Umbilical cord (tissue), 2 donors: ENCODE measurements around the gene DNA2. TPM values are rescaled to one million over a fixed set of nuclear protein-coding genes. Genes with fewer than 3 reads are reported as not detected.
"Not testable (repeated sequence)": the region's sequence is repeated elsewhere in the genome, so short reads cannot be mapped to it uniquely, and the experiment has no call there.

Experiments used
- DNase-seq: peaks from one replicate; pipeline ENCODE4 v3.0.0-alpha.2; 2015; ENCODE audit warnings: low spot score
- total RNA-seq: library from RNA; depleted of rRNA; stranded (reverse); fragments of >200 nt; gene quantifications from one replicate; pipeline ENCODE4 v1.2.3, GENCODE V29; 2014; ENCODE audit warnings: low replicate concordance; ENCODE audit not compliant: insufficient read depth

Gene DNA2, protein sequence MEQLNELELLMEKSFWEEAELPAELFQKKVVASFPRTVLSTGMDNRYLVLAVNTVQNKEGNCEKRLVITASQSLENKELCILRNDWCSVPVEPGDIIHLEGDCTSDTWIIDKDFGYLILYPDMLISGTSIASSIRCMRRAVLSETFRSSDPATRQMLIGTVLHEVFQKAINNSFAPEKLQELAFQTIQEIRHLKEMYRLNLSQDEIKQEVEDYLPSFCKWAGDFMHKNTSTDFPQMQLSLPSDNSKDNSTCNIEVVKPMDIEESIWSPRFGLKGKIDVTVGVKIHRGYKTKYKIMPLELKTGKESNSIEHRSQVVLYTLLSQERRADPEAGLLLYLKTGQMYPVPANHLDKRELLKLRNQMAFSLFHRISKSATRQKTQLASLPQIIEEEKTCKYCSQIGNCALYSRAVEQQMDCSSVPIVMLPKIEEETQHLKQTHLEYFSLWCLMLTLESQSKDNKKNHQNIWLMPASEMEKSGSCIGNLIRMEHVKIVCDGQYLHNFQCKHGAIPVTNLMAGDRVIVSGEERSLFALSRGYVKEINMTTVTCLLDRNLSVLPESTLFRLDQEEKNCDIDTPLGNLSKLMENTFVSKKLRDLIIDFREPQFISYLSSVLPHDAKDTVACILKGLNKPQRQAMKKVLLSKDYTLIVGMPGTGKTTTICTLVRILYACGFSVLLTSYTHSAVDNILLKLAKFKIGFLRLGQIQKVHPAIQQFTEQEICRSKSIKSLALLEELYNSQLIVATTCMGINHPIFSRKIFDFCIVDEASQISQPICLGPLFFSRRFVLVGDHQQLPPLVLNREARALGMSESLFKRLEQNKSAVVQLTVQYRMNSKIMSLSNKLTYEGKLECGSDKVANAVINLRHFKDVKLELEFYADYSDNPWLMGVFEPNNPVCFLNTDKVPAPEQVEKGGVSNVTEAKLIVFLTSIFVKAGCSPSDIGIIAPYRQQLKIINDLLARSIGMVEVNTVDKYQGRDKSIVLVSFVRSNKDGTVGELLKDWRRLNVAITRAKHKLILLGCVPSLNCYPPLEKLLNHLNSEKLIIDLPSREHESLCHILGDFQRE
- total RNA-seq = 9.4 TPM

DNA sequence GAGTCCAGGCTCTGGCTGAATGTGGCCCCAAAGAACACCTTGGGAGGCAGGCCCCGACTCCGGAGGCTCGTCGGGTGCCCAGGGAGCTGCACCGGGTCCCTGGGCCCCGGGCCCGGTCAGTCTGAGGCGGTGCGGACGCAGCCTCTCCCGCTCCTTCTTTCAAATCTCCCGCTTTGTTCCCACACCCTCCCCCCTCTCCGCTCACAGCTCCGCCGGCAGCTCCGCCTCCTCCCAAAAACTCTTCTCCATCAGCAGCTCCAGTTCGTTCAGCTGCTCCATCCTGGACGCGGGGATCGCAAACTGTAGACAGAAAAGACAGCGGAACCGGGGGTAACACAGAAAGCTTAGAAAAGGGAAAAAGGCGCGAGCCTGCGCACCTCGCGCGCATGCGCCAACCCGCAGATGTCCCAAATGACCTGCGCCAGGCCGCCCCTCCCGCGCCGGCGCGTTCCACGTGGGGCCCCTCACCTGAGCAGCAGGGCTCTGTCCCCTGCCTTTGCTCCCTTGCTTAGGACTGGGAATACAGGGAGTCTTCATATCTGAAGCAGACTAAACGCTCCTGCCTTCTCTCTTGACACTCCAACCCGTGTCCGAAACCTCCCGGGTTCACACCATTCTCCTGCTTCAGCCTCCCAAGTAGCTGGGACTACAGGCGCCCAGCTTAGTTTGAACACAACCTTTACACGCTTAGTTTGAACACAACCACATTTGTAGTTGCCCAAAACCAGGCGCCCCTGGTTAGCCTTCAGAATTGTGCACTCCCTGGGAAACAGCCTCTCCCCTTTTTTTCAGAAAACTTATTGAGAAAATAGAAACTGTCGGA, at the start of gene DNA2:
Gene DNA2 (minus strand): TSS at position 388 of the 823 bp plus-strand sequence. CDS start 109 bp downstream, at position 279.
- peak; percentile 82 for DNase-seq

DNA sequence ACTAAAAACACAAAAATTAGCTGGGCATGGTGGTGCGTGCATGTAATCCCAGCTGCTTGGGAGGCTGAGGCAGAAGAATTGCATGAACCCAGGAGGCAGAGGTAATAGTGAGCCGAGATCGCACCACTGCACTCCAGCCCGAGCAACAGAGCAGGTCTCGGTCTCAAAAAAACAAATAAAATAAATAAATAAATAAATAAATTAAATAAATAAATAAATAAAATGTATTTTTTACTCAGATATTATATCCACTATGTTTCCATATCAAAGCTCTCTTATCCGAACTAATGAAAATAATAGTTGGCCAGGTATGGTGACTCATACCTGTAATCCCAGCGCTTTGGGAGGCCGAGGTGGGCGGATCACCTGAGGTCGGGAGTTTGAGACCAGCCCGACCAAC, 46.8 kb upstream of the DNA2 start:
- DNase-seq = not testable (repeated sequence)

DNA sequence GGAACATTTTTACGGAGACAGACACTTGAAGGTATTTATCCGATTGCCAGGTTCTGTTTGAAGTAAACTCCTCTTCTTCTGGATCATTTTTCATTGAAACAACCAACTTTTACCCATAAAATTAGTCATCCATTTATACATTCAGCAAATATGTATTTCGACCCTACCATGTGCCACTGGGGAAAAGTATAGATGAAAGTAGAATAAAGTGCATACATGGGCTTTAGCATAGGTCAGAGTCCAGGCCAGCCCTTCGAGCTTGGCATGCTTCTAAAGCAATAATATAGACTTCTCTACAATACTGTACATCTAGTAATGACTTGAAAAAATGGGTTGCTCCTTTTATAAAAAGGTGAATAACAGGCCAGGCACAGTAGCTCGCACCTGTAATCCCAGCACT, 45.4 kb upstream of the DNA2 start:
- DNase-seq = no peak

DNA sequence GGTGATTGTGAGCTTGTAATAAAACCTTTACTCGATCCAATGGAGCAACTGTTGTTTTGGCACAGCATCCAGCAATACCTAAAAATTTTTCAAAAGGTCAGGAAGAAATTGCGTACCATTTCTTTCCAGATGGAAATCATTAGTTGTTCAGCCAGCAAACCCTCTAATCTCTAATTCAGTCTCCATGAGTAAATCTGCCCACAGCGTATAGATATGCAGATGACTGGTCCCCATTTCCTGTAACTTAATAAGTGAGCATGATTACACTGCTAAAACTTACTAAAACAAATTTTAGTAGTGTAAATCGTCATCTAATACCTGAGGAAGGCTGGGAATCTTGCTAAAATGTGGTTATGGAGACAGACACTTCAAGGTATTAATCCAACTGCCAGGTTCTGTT, 45.0 kb upstream of the DNA2 start:
- DNase-seq = no peak

DNA sequence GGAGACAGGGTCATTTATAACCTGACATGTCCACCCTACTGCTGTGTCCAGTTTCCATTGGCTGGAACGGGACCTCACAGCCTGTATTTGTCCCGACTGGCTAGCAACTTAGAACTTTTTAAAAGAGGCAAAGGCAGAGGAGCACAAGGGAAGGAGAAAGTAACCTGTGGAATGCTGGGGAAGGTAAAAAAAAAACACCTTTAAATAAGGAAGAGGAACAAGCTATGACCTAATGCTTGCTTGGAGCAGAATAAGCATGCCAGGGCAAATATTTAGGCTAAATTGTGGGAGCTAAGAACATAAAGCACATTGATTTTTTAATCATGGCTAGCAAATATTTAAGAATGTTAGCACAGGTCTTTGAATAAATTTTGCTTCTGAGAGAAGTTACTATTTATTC, 44.4 kb upstream of the DNA2 start:
- DNase-seq = not testable (repeated sequence)

DNA sequence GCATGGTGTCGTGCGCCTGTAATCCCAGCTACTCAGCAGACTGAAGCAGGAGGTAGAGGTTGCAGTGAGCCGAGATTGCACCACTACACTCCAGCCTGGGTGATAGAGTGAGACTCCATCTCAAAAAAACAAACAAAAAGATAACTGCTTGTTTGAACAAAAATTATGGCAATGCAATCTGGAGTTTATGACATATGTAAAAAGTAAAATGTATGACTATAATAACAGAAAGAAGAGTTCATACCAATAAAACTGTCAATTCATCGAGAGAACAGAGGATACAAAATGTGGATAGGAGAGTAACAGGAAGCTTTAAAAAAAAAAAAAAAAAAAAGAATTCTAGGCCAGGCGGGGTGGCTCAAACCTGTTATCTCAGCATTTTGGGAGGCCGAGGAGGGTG, 36.3 kb upstream of the DNA2 start:
- DNase-seq = no peak

DNA sequence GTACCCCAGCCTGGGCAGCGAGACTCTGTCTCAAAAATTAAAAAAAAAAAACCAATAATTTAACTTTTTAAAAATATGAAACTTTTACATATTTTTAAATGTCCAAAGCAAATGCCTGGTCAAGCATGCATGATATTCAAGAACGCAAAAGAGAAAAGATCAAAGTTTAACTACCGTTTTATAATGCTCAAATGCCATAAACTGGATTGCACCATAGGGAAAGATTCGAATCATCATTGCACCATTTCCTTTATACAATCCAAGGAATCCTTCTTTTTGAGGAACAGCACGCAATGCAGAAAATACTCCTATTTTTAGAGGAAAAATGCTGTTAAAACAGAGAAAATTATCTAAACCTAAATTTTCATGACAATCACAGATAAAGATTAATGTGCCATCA, 34.6 kb upstream of the DNA2 start:
- no peak for DNase-seq

DNA sequence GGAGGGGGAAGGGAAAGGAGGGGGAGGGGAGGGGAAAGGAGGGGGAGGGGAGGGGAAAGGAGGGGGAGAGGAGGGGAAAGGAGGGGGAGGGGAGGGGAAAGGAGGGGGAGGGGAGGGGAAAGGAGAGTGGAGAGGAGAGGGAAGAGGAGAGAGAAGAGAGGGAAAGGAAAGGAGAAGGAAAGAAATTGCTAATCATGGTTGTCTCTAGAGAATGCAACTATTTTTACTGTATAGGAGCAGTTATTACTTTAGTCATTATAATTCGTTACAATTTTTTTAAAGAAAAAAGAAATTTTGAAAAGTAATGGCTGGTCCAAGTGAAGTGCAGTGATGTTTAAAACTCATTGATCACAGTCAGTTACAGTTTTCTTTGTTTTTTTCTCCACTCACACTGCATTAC, 31.1 kb upstream of the DNA2 start:
- DNase-seq = no peak

DNA sequence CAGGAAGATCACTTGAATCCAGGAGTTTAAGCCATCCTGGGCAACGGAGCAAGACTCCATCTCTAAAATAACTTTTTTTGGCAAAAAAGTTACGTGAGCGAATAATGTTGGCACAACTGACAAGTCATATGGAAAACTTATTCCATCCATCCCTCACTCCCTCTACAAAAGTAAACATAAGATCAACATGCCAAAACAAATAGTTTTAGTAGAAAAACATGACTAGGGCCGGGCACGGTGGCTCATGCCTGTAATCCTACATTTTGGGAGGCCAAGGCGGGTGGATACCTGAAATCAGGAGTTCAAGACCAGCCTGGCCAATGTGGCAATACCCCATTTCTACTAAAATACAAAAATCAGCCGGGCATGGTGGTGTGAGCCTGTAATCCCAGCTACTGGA, 29.9 kb upstream of the DNA2 start:
- no peak for DNase-seq

DNA sequence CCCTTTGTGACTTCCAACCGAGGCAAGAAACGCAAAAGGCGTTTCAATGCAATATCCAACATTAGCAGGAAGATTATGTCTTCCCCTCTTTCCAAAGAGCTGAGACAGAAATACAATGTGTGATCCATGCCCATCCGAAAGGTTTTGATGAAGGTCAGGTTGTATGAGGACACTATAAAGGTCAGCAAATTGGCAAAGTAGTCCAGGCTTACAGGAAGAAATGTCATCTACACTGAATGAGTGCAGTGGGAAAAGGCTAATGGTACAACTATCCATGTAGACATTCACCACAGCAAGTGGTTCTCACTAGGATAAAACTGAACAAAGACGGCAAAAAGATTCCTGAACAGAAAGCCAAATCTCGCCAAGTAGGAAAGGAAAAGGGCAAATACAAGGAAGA, 27.8 kb upstream of the DNA2 start:
- DNase-seq = no peak

DNA sequence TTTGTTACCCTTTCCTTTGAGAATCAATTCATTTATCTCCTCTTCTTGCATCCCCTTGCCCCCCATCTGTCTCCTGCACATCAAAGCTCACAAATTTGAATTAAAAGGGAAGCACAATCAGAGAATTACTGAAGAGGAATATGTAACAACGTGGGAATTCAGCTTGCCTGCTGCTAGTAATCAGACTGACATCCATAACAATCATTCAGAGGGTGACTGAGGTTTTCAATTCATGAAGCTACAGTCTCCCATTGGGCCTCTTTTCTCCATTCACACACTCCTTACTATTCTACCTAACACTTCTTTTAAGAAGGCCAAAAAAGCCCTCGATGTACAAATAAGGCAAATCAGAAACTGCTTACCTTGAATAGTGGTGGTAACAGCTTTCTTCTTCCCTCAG, 24.3 kb upstream of the DNA2 start:
- no peak for DNase-seq

DNA sequence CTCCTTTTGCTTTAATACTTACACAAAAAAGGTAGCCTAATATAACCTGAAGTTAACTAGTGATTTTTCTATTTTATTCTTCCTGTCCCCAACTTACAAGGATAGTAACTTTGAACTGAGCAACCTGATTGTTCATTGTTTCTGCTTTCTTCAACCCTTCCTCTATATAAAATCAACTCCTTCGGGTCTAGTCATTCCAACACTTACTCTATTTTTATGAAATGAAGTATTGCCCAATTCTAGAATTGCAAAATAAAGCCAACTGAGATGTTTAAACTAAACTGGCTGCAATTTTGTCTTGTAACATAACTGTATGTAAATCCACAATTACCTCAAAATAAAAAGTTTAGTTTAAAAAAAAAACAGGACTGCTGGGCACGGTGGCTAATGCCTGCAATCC, 20.3 kb upstream of the DNA2 start:
- no peak for DNase-seq

DNA sequence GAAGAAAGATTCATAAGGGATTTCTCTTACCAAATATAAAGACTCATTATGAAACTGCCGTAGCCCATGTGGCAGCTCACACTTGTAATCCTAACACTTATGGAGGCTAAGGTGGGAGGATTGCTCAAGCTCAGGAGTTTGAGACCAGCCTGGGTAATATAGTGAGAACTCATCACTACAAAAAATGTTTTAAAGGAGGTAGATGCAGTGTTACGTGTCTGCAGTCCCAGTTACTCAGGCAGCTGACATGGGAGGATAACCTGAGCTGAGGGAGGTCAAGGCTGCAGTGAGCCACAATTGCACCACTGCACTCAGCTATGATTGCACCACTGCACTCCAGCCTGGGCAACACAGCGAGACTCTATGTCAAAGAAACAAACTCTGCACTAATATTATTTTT, 18.1 kb upstream of the DNA2 start:
- DNase-seq = no peak

DNA sequence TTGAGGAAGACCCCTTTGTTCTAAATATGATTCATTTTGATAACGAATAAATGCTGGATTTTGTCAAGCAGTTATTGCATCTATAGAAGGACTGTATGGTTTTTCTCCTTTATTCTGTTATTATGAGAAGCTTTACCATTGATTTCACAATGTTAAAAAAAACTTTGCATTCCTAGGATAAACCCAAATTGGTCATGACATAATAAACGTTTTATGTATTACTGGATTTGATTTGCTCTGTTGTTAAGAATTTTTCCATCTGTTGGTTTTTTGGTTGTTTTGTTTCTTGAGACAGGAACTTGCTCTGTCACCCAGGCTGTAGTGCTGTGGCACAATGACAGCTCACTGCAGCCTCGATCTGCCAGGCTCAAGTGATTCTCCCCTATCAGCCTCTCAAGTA, 2.2 kb upstream of the DNA2 start:
- no peak for DNase-seq

DNA sequence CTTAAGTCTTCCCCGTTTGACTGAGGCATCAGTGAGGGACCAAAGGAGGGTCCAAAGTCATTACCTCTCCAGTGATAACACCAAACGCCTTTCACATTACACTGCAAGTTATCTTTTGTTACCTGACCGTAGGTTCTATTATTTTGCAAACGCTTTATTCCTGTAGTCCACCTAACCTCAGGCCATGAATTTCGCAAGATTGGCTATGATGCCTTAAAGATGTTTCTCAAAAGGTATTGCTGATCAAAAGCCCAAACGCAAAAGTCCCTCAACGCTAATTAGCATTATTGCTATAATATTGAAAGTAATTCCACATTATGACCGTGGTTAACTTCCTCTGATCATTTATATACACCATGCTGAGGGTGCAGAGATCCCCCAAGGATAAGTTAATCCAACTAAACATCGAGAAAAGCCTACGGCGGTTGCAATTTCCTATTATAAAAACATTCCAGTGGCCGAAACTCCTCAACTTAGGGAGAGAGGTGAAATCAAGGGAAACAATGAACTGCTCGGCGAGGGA, 649 bp downstream of the DNA2 start:
- no peak for DNase-seq

DNA sequence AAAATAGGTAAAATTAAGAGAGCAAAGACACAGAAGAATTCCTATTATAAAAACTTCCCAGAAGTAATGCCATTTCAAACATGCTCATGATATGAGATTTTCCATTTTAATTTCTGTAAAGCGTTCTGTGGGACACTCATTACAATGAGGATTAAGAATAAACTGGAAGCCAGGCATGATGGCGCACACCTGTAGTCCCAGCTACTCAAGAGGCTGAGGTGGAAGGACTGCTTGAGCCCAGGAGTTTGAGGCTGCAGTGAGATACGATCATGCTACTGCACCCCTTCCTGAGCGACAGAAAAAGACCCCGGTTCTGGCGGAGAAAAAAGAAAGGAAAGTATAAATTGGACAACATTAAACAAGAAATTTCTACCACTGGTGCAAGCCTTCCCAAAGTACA, 1.5 kb downstream of the DNA2 start:
- DNase-seq = no peak

DNA sequence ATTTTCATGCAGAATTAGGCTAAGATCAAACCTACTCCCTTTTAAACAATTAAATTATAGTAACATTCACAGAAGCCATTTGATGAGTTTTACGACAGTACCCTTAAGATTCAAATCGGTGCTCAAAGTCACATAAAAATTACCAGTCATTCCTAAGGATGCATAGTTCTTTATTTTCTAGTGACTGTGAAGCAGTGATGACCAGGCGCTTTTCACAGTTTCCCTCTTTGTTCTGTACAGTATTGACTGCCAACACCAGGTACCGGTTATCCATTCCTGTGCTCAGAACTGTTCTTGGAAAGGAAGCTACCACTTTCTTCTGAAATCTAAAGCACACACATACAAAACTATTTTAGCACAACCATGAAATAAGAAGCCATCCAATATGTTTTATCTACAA, 1.9 kb downstream of the DNA2 start:
- DNase-seq = no peak

DNA sequence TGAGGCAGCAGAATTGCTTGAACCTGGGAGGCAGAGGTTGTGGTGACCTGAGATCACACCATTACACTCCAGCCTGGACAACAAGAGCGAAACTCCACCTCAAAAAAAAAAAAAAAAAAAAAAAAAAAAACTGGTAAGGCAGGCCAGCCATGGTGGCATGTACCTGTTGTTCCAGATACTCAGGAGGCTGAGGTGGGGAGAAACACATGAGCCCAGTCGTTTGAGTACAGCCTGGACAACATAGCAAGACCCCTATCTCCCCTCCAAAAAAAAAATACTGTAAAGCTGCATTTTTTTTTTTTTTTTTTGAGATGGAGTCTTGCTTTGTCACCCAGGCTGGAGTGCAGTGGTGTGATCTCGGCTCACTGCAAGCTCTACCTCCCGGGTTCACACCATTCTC, 7.0 kb downstream of the DNA2 start:
- DNase-seq = not testable (repeated sequence)

DNA sequence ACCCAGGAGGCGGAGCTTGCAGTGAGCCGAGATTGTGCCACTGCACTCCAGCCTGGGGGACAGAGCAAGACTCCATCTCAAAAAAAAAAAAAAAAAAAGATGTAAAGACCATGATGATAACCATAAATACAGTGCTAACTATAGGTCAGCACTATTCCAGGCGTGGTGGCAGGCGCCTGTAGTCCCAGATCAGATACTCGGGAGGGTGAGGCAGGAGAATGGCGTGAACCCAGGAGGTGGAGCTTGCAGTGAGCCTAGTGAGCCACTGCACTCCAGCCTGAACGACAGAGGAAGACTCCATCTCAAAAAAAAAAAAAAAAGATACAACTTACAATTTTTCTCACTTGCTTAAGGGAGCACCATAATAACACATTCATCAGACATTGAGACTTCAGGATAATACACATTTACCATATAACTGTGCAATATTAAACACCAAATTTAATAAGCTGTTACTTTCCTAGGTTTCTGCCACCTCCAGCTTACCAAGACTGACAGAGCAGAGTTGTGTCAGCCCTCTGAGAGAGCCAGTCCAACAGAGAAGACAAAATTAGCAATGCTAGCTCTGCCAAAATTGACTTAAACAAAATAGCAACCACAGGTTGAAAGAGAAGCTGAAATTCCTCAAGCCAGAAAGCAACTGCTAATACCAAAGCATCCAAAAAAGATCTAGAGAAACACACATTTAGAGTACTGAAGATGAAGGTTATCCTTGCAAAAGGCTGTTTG, 8.2 kb downstream of the DNA2 start:
- no peak for DNase-seq

DNA sequence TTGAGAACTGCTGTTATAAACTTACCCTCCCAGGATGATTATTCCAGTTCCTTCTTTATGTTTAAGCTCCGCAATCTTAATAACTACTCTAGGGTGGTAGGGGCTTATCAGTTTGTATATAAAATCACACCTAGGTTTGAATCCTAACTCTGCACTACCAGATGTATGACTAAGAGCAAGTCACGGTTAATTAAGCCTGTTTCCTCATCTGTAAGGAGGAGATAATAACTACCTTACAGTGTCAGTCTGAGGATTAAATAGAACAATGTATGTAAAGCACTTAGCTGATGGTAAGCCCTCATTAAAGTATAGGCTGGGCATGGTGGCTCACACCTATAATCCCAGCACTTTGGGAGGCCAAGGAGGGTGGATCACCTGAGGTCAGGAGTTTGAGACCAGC, 9.2 kb downstream of the DNA2 start:
- DNase-seq = no peak

DNA sequence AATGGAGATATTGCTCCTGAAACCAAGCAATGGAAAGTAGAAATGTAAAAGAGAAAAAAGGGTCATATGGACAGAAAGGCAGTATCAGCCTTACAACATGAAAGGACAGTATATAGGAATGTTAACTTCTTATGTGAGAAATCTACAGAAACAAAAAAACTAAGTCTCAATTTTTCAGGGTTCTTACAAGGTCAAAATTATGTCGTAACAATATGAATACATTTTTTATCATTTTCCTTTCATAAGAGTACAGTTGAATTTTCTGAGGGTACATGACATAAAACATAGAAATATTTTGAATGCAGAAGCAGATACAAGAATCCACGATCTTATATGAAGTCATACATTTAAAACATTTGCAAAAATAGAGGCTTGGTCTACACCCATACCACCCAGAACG, 10.7 kb downstream of the DNA2 start:
- DNase-seq = no peak
